B cell (primary cell): Measurements from ENCODE around the gene DDI2. TPM values are rescaled to one million over a fixed set of nuclear protein-coding genes. Genes with fewer than 3 reads are reported as not detected.

Experiments used
- ATAC-seq: fragments of 200-7000 bp; cut with Tn5 transposase; one replicate; pipeline ENCODE4 v1.10.0; 2021; ENCODE audit warnings: low read depth, mild to moderate bottlenecking, moderate number of reproducible peaks, moderate library complexity
- CTCF ChIA-PET: fragments of 350-600 bp; sonication (Branson Sonifier 250); formaldehyde crosslinking; loops from one replicate; lab custom pipeline; 2021; ENCODE audit warnings: antibody characterized with exemption, inconsistent platforms; lab: Charles Lee
- POLR2A ChIA-PET: fragments of 350-600 bp; sonication (Branson Sonifier 250); formaldehyde crosslinking; loops from one replicate; lab custom pipeline; 2021; ENCODE audit warnings: antibody characterized with exemption; lab: Charles Lee
- DNase-seq: peaks from one replicate; pipeline ENCODE4 v3.0.0; 2013
- H2AFZ ChIP-seq: 2 replicates; pipeline ENCODE4 v1.6.1; 2012; ENCODE audit warnings: mild to moderate bottlenecking, low read depth, low read length; ENCODE audit not compliant: insufficient read depth, poor library complexity, severe bottlenecking
- H3K27ac ChIP-seq, 2 donors: 1 replicate in 1 of 2; 2 replicates in 1 of 2; pipeline ENCODE4 v1.5.1; 2012 to 2013; ENCODE audit warnings: low read length in 2 of 2, mild to moderate bottlenecking in 2 of 2, moderate library complexity in 1 of 2
- H3K27me3 ChIP-seq, 4 experiments: fragments of 200-600 bp in 1 of 4; sonication (generic) in 1 of 4; replicated peaks in 1 of 4; 1 replicate in 2 of 4; 2 replicates in 2 of 4; pipeline versions ENCODE4 v1.6.1 to v1.7.0; 2013 to 2016; ENCODE audit warnings: low read length in 3 of 4, mild to moderate bottlenecking in 2 of 4, mixed read lengths in 1 of 4, moderate library complexity in 1 of 4; ENCODE audit not compliant: insufficient read depth in 4 of 4, control insufficient read depth in 3 of 4; ENCODE audit errors: control extremely low read depth in 1 of 4
- H3K36me3 ChIP-seq, 2 experiments: replicated peaks in 1 of 2; 1 replicate in 1 of 2; 2 replicates in 1 of 2; pipeline versions ENCODE4 v1.6.1 to v1.7.1; 2013; ENCODE audit warnings: low read length in 1 of 2; ENCODE audit not compliant: insufficient read depth in 2 of 2, control insufficient read depth in 1 of 2; ENCODE audit errors: control extremely low read depth in 1 of 2, extremely low read depth in 1 of 2
- H3K4me1 ChIP-seq, 2 donors: fragments of 200-600 bp in 1 of 2; sonication (generic) in 1 of 2; 1 replicate in 1 of 2; 2 replicates in 1 of 2; pipeline versions ENCODE4 v1.5.1 to v1.6.1; 2013 to 2017; ENCODE audit warnings: low read length in 2 of 2; ENCODE audit not compliant: control insufficient read depth in 2 of 2, insufficient read depth in 2 of 2
- H3K4me2 ChIP-seq: replicated peaks from 2 replicates; pipeline ENCODE3; 2012; ENCODE audit warnings: mild to moderate bottlenecking, low read depth, low read length; ENCODE audit not compliant: poor library complexity, severe bottlenecking
- H3K4me3 ChIP-seq, 5 experiments: fragments of 200-600 bp in 1 of 5; sonication (generic) in 1 of 5; 1 replicate in 3 of 5; 2 replicates in 2 of 5; pipeline versions ENCODE4 v1.5.1 to v1.7.0; 2011 to 2016; ENCODE audit warnings: low read length in 4 of 5, mild to moderate bottlenecking in 4 of 5, low read depth in 2 of 5, control low read depth in 1 of 5, moderate library complexity in 1 of 5; ENCODE audit not compliant: insufficient read depth in 1 of 5; ENCODE audit errors: control extremely low read depth in 1 of 5, extremely low read depth in 1 of 5
- H3K79me2 ChIP-seq: fragments of 200-600 bp; sonication (generic); one replicate; pipeline ENCODE4 v1.6.0; 2016; ENCODE audit warnings: low read length; ENCODE audit not compliant: control insufficient read depth, insufficient read depth
- H3K9ac ChIP-seq: fragments of 200-600 bp; sonication (generic); 2 replicates; pipeline ENCODE4 v1.6.1; 2017; ENCODE audit warnings: mild to moderate bottlenecking, low read length, moderate library complexity
- H3K9me3 ChIP-seq, 3 donors: one replicate each; pipeline versions ENCODE4 v1.6.1 to v1.7.1; 2013; ENCODE audit warnings: low read length in 2 of 3; ENCODE audit not compliant: control insufficient read depth in 2 of 3, insufficient read depth in 1 of 3; ENCODE audit errors: control extremely low read depth in 1 of 3
- H4K20me1 ChIP-seq: 2 replicates; pipeline ENCODE4 v1.6.0; 2012; ENCODE audit warnings: mild to moderate bottlenecking, low read length; ENCODE audit not compliant: insufficient read depth, control insufficient read depth, poor library complexity, severe bottlenecking
- H3K27ac Mint-ChIP-seq: one replicate; pipeline ENCODE4 v1.8.0; 2021; ENCODE audit warnings: mixed read lengths
- H3K27me3 Mint-ChIP-seq: one replicate; pipeline ENCODE4 v1.8.0; 2021; ENCODE audit warnings: mixed read lengths
- H3K4me1 Mint-ChIP-seq: one replicate; pipeline ENCODE4 v1.8.0; 2021; ENCODE audit warnings: mixed read lengths
- H3K4me3 Mint-ChIP-seq: one replicate; pipeline ENCODE4 v1.8.0; 2021; ENCODE audit warnings: mixed read lengths
- H3K9me3 Mint-ChIP-seq: one replicate; pipeline ENCODE4 v1.8.0; 2022; ENCODE audit warnings: mixed read lengths; ENCODE audit not compliant: insufficient read depth
- CTCF ChIP-seq: fragments of 200-600 bp; IDR thresholded peaks from one replicate; pipeline ENCODE4 v1.8.0; 2022; ENCODE audit warnings: antibody characterized with exemption, mild to moderate bottlenecking
- EZH2 ChIP-seq: IDR thresholded peaks from 2 replicates; pipeline ENCODE4 v1.6.1; 2012; ENCODE audit warnings: borderline replicate concordance, low read depth, mild to moderate bottlenecking, moderate library complexity, low read length; ENCODE audit not compliant: insufficient read depth, poor library complexity, severe bottlenecking
- WGBS: methylation state at CpG from one replicate; pipeline ENCODE4 v1.1.5; 2013; ENCODE audit warnings: missing lambda C conversion rate; ENCODE audit not compliant: insufficient coverage; 5-methylcytosine and 5-hydroxymethylcytosine counted together
- intact Hi-C: fragments of 100-400 bp; cut with micrococcal nuclease; formaldehyde crosslinking; loops from one replicate; pipeline ENCODE4 v1.10.0; 2022
- polyA plus RNA-seq: library from polyadenylated mRNA; depleted of rRNA; stranded (reverse); fragments of >200 nt; gene quantifications from 2 replicates; pipeline ENCODE4 v1.2.3, GENCODE V29; 2012
- total RNA-seq, 2 donors: library from RNA; stranded (reverse); fragments of 120-200 nt in 1 of 2; gene quantifications; 1 replicate in 1 of 2; 2 replicates in 1 of 2; pipeline versions ENCODE4 v1.2.3 to v1.2.4, GENCODE V29; 2013 to 2022

The DDI2 gene
- total and polyA plus RNA-seq, 2 donors (not counting 1 experiment from before 2014, with no cell fraction given) = 8.5 to 61.0 TPM

- Histone ChIP-seq H3K36me3 (peaks cover 0 to 9% of the 10 kb centered on the region in 2 experiments), H3K27ac (peak overlapping the region; percentile 88 to 92), H3K79me2 (peaks cover 56% of the 10 kb centered on the region), H4K20me1 (peaks cover 23% of the 10 kb centered on the region), H3K4me2 (peak overlapping the region; percentile 85), H3K4me1 (peaks cover 31 to 32% of the 10 kb centered on the region in 2 donors), H3K9me3 (no peaks in the 10 kb centered on the region), H3K27me3 (no peaks in the 10 kb centered on the region), H3K9ac (peak overlapping the region; percentile 78), H2AFZ (peak overlapping the region; percentile 94), H3K4me3 (peak overlapping the region; percentile 82 to 98 (median 90))
- 50% methylated on average over 12 of the region's 26 CpGs for WGBS
- Mint-ChIP-seq H3K27ac (peak overlapping the region; percentile 88), H3K27me3 (no peaks in the 10 kb centered on the region), H3K9me3 (no peaks in the 10 kb centered on the region), H3K4me3 (peak overlapping the region; percentile 91), H3K4me1 (peaks cover 43% of the 10 kb centered on the region)
- POLR2A ChIA-PET = interaction anchor here (0.6 to 1.1 kb wide), 6 partner anchors 15 to 138 kb away, joined by 3 to 8 read pairs (median 4); partner anchors contain the start of gene DNAJC16
- ATAC-seq = no peak
- intact Hi-C loops = loop anchor here (1.0 kb wide), 1 partner anchor 78 kb away; no protein-coding TSS in a partner anchor
- CTCF ChIA-PET = interaction anchor here (0.7 to 2.3 kb wide), 7 partner anchors 11 to 78 kb away, joined by 3 to 12 read pairs (median 4); no protein-coding TSS in a partner anchor
- TF ChIP-seq EZH2 (no peak), CTCF (no peak)
- no peak for DNase-seq
Observed at GRCh38 chr1:15618655-15619525, 1.6 kb downstream of the DDI2 start.

- Histone ChIP-seq H3K27ac (peak overlapping the region in 1 of 2 donors; percentile 88), H3K4me2 (peak overlapping the region; percentile 15), H3K79me2 (peaks cover 68% of the 10 kb centered on the region), H3K36me3 (peaks cover 0 to 9% of the 10 kb centered on the region in 2 experiments), H3K4me1 (peaks cover 31 to 39% of the 10 kb centered on the region in 2 donors), H4K20me1 (peaks cover 26% of the 10 kb centered on the region), H3K4me3 (no peak overlapping the region), H2AFZ (no peak overlapping the region), H3K9ac (no peak overlapping the region), H3K27me3 (no peaks in the 10 kb centered on the region), H3K9me3 (no peaks in the 10 kb centered on the region)
- ChIA-PET POLR2A (no interaction called here), CTCF (interaction anchor here (0.8 to 0.9 kb wide), 2 partner anchors 27 to 53 kb away, joined by 3 read pairs; no protein-coding TSS in a partner anchor)
- ATAC-seq (no peak), DNase-seq (no peak)
- peaks cover 53% of the 10 kb centered on the region for H3K4me1 Mint-ChIP-seq
- no CpG with 5 or more reads among the region's 1 CpG for WGBS
- peak overlapping the region; percentile 80 for H3K27ac Mint-ChIP-seq
- H3K9me3 Mint-ChIP-seq = no peaks in the 10 kb centered on the region
- peak overlapping the region; percentile 42 for H3K4me3 Mint-ChIP-seq
- no peak for TF ChIP-seq EZH2
- intact Hi-C loops = no loop called here
- no peaks in the 10 kb centered on the region for H3K27me3 Mint-ChIP-seq
Observed at GRCh38 chr1:15620155-15620545, 2.9 kb downstream of the DDI2 start.
